GM12874 (cell line): ENCODE measurements around the gene TSPAN19.

Experiments
- TF ChIP-seq, protein P1 (sequence below): IDR thresholded peaks from 2 replicates; pipeline ENCODE4 v1.5.1; 2011; ENCODE audit warnings: low read depth, mild to moderate bottlenecking, control low read depth, low read length, moderate library complexity; ENCODE audit not compliant: insufficient read depth

The TSPAN19 gene

DNA sequence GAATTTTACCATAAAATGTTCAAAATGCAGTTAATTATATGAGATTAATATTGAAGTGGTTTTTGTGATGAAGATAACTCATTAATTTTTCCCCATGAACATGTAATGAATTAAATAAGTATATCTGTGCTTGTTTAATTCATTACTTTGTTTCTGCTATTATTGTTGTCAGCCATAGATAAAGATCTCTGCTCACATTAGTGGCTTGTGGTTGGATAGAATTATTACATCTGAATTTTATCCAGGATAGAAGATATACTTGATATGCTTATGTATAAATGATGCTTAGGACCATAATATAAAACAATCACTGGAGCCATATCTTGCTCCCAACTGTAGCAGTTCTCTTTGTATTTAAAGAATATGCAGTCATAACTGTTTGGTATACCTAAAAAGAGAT lies 18.5 kb downstream of the TSPAN19 start:
- TF ChIP-seq, protein P1, sequence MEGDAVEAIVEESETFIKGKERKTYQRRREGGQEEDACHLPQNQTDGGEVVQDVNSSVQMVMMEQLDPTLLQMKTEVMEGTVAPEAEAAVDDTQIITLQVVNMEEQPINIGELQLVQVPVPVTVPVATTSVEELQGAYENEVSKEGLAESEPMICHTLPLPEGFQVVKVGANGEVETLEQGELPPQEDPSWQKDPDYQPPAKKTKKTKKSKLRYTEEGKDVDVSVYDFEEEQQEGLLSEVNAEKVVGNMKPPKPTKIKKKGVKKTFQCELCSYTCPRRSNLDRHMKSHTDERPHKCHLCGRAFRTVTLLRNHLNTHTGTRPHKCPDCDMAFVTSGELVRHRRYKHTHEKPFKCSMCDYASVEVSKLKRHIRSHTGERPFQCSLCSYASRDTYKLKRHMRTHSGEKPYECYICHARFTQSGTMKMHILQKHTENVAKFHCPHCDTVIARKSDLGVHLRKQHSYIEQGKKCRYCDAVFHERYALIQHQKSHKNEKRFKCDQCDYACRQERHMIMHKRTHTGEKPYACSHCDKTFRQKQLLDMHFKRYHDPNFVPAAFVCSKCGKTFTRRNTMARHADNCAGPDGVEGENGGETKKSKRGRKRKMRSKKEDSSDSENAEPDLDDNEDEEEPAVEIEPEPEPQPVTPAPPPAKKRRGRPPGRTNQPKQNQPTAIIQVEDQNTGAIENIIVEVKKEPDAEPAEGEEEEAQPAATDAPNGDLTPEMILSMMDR, result no peak

DNA sequence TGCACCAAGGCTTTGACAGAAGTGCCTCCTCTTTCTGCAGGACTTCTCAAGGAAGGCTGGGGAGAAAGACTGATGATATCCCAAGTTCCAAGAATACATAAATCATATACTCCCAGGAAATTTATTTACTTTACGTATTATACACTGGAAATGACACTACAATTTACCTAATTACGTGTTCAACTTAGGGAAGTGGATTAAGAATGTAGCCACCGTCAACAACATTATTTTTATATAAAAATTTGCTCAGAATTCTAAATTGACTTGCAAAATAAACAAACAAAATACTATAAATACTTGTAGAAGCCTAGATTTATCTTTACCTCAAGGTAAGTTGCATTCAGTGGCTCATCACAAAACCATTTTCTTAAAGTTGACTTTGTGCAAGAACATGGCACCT lies 18.9 kb downstream of the TSPAN19 start:
- TF ChIP-seq, protein P1, result no peak

DNA sequence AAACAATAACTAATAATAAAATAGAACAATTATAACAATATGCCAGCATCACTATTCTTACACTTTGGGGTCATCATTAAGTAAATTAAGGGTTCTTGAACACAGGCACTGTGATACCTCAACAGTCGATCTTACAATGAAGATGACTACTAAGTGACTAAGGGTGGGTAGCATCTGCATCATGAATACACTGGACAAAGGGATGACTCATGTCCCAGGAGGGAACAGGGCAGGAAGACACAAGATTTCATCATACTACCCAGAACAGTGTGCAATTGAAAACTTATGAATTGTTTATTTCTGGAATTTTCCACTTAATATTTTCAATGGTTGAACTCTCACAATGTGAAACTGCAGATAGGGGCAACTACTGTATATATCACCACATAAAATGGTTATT lies 19.7 kb downstream of the TSPAN19 start:
- TF ChIP-seq, protein P1, result no peak

DNA sequence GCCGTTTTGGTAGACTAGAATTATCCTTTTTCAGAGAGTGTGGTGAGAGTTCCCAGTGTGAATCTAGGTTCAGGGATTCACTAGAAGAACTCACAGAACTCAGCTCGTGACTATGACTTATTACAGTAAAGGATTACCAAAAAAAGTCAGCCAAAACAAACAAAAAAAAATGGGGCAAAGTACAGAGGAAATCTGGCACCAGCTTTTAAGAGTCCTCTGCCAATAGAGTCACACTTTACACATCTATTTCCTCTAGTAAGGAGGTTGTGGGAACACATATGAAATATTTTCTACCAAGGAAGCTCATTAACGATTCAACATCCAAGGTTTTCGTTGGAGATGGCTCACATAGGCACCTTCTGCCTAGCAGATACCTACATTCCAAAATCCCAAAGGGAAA lies 28.2 kb downstream of the TSPAN19 start:
- TF ChIP-seq, protein P1, result no peak

DNA sequence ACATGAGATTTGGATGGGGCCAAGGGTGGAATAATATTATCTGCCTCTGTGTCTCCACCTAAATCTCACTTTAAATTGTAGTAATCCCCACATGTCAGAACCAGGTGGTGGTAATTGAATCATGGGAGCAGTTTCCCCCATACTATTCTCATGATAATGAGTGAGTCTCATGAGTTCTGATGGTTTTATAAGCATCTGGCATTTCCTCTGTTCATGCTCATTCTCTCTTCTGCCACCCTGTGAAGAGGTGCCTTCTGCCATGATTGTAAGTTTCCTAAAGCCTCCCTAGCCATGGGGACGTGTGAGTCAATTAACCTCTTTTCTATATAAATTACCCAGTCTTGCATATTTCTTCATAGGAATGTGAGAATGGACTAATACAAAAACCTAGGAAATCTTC lies 29.9 kb downstream of the TSPAN19 start:
- TF ChIP-seq, protein P1, result no peak

DNA sequence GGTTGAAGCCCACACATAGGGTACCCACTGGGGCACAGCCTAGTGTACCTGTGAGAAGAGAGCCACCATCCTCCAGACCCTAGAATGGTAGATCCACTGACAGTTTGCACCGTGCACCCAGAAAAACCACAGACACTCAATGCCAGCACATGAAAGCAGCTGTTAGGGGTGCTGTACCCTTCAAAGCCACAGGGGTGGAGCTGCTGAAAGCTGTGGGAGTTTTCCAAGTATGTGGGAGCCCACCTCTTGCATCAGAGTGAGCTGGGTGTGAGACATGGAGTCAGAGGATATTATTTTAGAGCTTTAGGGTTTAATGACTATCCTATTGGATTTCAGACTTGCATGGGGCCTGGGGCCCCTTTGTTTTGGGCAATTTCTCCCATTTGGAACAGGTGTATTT lies 30.5 kb downstream of the TSPAN19 start:
- TF ChIP-seq, protein P1, result no peak

DNA sequence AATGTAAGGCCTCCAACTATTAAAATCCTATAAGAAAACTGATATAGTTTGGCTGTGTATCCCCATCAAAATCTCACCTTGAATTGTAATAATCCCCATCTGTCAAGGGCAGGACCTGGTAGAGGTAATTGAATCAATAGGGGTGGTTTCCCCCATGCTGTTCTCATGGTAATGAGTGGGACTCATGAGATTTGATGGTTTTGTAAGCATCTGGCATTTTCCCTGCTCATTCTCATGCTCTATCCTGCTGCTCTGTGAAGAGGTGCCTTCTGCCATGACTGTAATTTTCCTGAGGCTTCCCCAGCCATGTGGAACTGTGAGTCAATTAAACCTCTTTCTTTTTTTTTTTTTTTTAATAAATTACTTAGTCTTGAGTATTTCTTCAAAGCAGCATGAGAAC lies 31.9 kb downstream of the TSPAN19 start:
- TF ChIP-seq, protein P1, result no peak
